SK-N-SH (cell line): ENCODE measurements around the gene TOMM40L. TPM values are rescaled to one million over a fixed set of nuclear protein-coding genes. Genes with fewer than 3 reads are reported as not detected.

Experiments
- CTCF ChIA-PET: fragments of 300-600, 350-600 bp; formaldehyde crosslinking; extraction: SDS; loops from one replicate; lab custom pipeline; 2021; lab: Yijun Ruan, JAX
- POLR2A ChIA-PET: fragments of 350-600 bp; sonication (Branson Sonifier 250); formaldehyde crosslinking; extraction: SDS; loops from one replicate; lab custom pipeline; 2020; ENCODE audit warnings: antibody characterized with exemption, inconsistent platforms; lab: Yijun Ruan, JAX
- DNase-seq: peaks from one replicate; pipeline ENCODE4 v3.0.0; 2012
- H2AFZ ChIP-seq: fragments of 200-600 bp; sonication (generic); 2 replicates; pipeline ENCODE4 v1.8.1; 2016; ENCODE audit warnings: antibody characterized with exemption, mild to moderate bottlenecking, low read depth
- H3F3A ChIP-seq: fragments of 200-600 bp; sonication (generic); replicated peaks from 2 replicates; pipeline ENCODE3; 2016; ENCODE audit warnings: antibody characterized with exemption, mild to moderate bottlenecking; ENCODE audit not compliant: insufficient read depth
- H3K27ac ChIP-seq, 2 experiments: fragments of 200-500 bp in 1 of 2; fragments of 200-600 bp in 1 of 2; sonication (Bioruptor generic) in 1 of 2; sonication (generic), shearing (Covaris generic) in 1 of 2; 2 replicates each; pipeline versions ENCODE4 v1.5.1 to v1.6.1; 2014 to 2016; ENCODE audit warnings: low read depth in 2 of 2, inconsistent platforms in 1 of 2, low read length in 1 of 2, mild to moderate bottlenecking in 1 of 2, mixed read lengths in 1 of 2
- H3K27me3 ChIP-seq: fragments of 200-600 bp; sonication (generic), shearing (Covaris generic); 2 replicates; pipeline ENCODE4 v1.6.1; 2016; ENCODE audit warnings: mixed run types; ENCODE audit not compliant: insufficient read depth
- H3K36me3 ChIP-seq, 2 experiments: fragments of 200-500 bp in 1 of 2; fragments of 200-600 bp in 1 of 2; sonication (Bioruptor generic) in 1 of 2; sonication (generic) in 1 of 2; replicated peaks in 1 of 2; 2 replicates each; pipeline versions ENCODE3 to v1.5.1; 2014 to 2016; ENCODE audit warnings: low read length in 1 of 2, mild to moderate bottlenecking in 1 of 2; ENCODE audit not compliant: insufficient read depth in 2 of 2, control insufficient read depth in 1 of 2
- H3K4me1 ChIP-seq, 2 experiments: fragments of 200-500 bp in 1 of 2; fragments of 200-600 bp in 1 of 2; sonication (Bioruptor generic) in 1 of 2; sonication (generic), shearing (Covaris generic) in 1 of 2; 2 replicates each; pipeline versions ENCODE4 v1.5.1 to v1.6.1; 2014 to 2016; ENCODE audit warnings: low read depth in 1 of 2, low read length in 1 of 2, mixed run types in 1 of 2; ENCODE audit not compliant: insufficient read depth in 2 of 2, control insufficient read depth in 1 of 2
- H3K4me2 ChIP-seq: fragments of 200-600 bp; sonication (generic), shearing (Covaris generic); 2 replicates; pipeline ENCODE4 v1.6.1; 2017; ENCODE audit warnings: mixed run types
- H3K4me3 ChIP-seq, 2 experiments: fragments of 200-500 bp in 1 of 2; fragments of 200-600 bp in 1 of 2; sonication (Bioruptor generic) in 1 of 2; sonication (generic), shearing (Covaris generic) in 1 of 2; 2 replicates each; pipeline versions ENCODE4 v1.5.1 to v1.8.1; 2014 to 2016; ENCODE audit warnings: low read depth in 2 of 2, inconsistent platforms in 1 of 2, low read length in 1 of 2, mild to moderate bottlenecking in 1 of 2, mixed read lengths in 1 of 2, moderate library complexity in 1 of 2
- H3K79me2 ChIP-seq: fragments of 200-600 bp; sonication (generic); 2 replicates; pipeline ENCODE4 v1.8.1; 2017; ENCODE audit warnings: mild to moderate bottlenecking; ENCODE audit not compliant: insufficient read depth
- H3K9ac ChIP-seq: fragments of 200-600 bp; sonication (generic); 2 replicates; pipeline ENCODE4 v1.6.1; 2017; ENCODE audit warnings: mixed run types
- H3K9me2 ChIP-seq: fragments of 200-600 bp; sonication (generic); 2 replicates; pipeline ENCODE4 v1.6.1; 2017; ENCODE audit warnings: mixed run types
- H3K9me3 ChIP-seq: fragments of 200-600 bp; sonication (generic); 2 replicates; pipeline ENCODE4 v1.6.1; 2017; ENCODE audit warnings: mixed run types, mild to moderate bottlenecking, moderate library complexity
- H4K20me1 ChIP-seq: fragments of 200-600 bp; sonication (generic); 2 replicates; pipeline ENCODE4 v1.6.1; 2017; ENCODE audit warnings: mild to moderate bottlenecking, mixed run types; ENCODE audit not compliant: insufficient read depth
- CHD2 ChIP-seq: fragments of 150-350 bp; IDR thresholded peaks from 2 replicates; pipeline ENCODE4 v1.6.1; 2018; ENCODE audit warnings: low read length; ENCODE audit not compliant: partially characterized antibody
- EP300 ChIP-seq, 2 experiments: IDR thresholded peaks; 2 replicates each; pipeline versions ENCODE4 v1.4.0 to v1.6.1; 2012; ENCODE audit warnings: borderline replicate concordance in 1 of 2, low read depth in 1 of 2, low read length in 1 of 2
- FOXM1 ChIP-seq: IDR thresholded peaks from 2 replicates; pipeline ENCODE4 v1.4.0; 2012; ENCODE audit warnings: low read depth, mild to moderate bottlenecking
- IRF3 ChIP-seq: fragments of 150-350 bp; IDR thresholded peaks from 2 replicates; pipeline ENCODE4 v1.6.1; 2016; ENCODE audit warnings: mild to moderate bottlenecking, low read depth, low read length
- MXI1 ChIP-seq: IDR thresholded peaks from 2 replicates; pipeline ENCODE4 v1.6.1; 2012; ENCODE audit warnings: mild to moderate bottlenecking, low read depth, low read length, improper control_type of control experiment
- PBX3 ChIP-seq: IDR thresholded peaks from 2 replicates; pipeline ENCODE4; 2012
- RAD21 ChIP-seq: IDR thresholded peaks from 2 replicates; pipeline ENCODE4 v1.6.1; 2012; ENCODE audit warnings: mild to moderate bottlenecking, low read length
- RFX5 ChIP-seq: IDR thresholded peaks from 2 replicates; pipeline ENCODE4 v1.6.1; 2012; ENCODE audit warnings: mild to moderate bottlenecking, improper control_type of control experiment, low read length
- SMC3 ChIP-seq: IDR thresholded peaks from 2 replicates; pipeline ENCODE4 v1.6.1; 2012; ENCODE audit warnings: low read depth, low read length, improper control_type of control experiment
- TAF1 ChIP-seq: IDR thresholded peaks from 2 replicates; pipeline ENCODE4 v1.6.1; 2012; ENCODE audit warnings: low read depth, mild to moderate bottlenecking, low read length, moderate library complexity, borderline replicate concordance
- TCF12 ChIP-seq: IDR thresholded peaks from 2 replicates; pipeline ENCODE4 v1.4.0; 2012
- YY1 ChIP-seq: IDR thresholded peaks from 2 replicates; pipeline ENCODE4 v1.4.0; 2012; ENCODE audit warnings: low read depth, mild to moderate bottlenecking
- WGBS: methylation state at CpG from one replicate; pipeline ENCODE4 v1.1.6; 2017; ENCODE audit warnings: low lambda C conversion rate; 5-methylcytosine and 5-hydroxymethylcytosine counted together
- polyA plus RNA-seq, 3 experiments: library from polyadenylated mRNA; depleted of rRNA; stranded (reverse); fragments of >200 nt; gene quantifications; 2 replicates each; pipeline ENCODE4 v1.2.3, GENCODE V29; 2012
- TF ChIP-seq, protein P1 (sequence below): fragments of 200-600 bp; sonication (generic); IDR thresholded peaks from 2 replicates; pipeline ENCODE4 v1.6.1; 2017; ENCODE audit warnings: antibody characterized with exemption, mild to moderate bottlenecking, moderate library complexity

The TOMM40L gene
- polyA plus RNA-seq (2012; rRNA removed): 9.7 and 11.9 TPM in 2 replicates
- polyA plus RNA-seq (2012; cell fraction: cytosol; rRNA removed): 6.3 and 8.5 TPM in 2 replicates
- polyA plus RNA-seq (2012; cell fraction: nucleus; rRNA removed): 21.0 and 27.4 TPM in 2 replicates

- POLR2A ChIA-PET: interaction anchor here (0.5 to 2.2 kb wide), 8 partner anchors 23 to 497 kb away, joined by 3 to 19 read pairs (median 4); partner anchors contain the start of genes ADAMTS4, NDUFS2 and SDHC
- 7% methylated on average over 16 of the region's 16 CpGs for WGBS
Measured at GRCh38 chr1:161225534-161226319, at the start of gene TOMM40L. Gene TOMM40L, plus strand, starts transcription at chr1:161226060. Its CDS starts 430 bp downstream, at chr1:161226490.

More at GRCh38 chr1:161225534-161226319, at the start of gene TOMM40L:
- Histone ChIP-seq H3K4me3 (peak within 1 kb of the TSS; percentile 69 to 74), H3K79me2 (no peaks in the 10 kb centered on the region), H3K9ac (peak within 1 kb of the TSS; percentile 68), H3K4me1 (peaks cover 8 to 21% of the 10 kb centered on the region in 2 experiments; a peak in 3 of 4 replicates), H2AFZ (peak within 1 kb of the TSS; percentile 80), H3K36me3 (peaks cover 0 to 20% of the 10 kb centered on the region in 2 experiments), H4K20me1 (no peaks in the 10 kb centered on the region), H3F3A (peaks cover 14% of the 10 kb centered on the region), H3K9me2 (no peaks in the 10 kb centered on the region), H3K9me3 (no peaks in the 10 kb centered on the region), H3K4me2 (peak within 1 kb of the TSS; percentile 79), H3K27me3 (no peaks in the 10 kb centered on the region), H3K27ac (peak within 1 kb of the TSS in 1 of 2 experiments; percentile 67; a peak in 3 of 4 replicates)
- TF ChIP-seq FOXM1 (no peak), TCF12 (no peak), RAD21 (peak; percentile 50), IRF3 (peak; percentile 82), YY1 (peak; percentile 100), EP300 (IDR thresholded peaks at IDR 0.05; ENCODE audit: borderline replicate concordance in 1 of 2, low read depth in 1 of 2, low read length in 1 of 2) (no peak), CHD2 (peak; percentile 61), MXI1 (peak; percentile 96), PBX3 (peak; percentile 99), TAF1 (peak; percentile 69), RFX5 (peak; percentile 82), SMC3 (peak; percentile 68)
- TF ChIP-seq, protein P1, sequence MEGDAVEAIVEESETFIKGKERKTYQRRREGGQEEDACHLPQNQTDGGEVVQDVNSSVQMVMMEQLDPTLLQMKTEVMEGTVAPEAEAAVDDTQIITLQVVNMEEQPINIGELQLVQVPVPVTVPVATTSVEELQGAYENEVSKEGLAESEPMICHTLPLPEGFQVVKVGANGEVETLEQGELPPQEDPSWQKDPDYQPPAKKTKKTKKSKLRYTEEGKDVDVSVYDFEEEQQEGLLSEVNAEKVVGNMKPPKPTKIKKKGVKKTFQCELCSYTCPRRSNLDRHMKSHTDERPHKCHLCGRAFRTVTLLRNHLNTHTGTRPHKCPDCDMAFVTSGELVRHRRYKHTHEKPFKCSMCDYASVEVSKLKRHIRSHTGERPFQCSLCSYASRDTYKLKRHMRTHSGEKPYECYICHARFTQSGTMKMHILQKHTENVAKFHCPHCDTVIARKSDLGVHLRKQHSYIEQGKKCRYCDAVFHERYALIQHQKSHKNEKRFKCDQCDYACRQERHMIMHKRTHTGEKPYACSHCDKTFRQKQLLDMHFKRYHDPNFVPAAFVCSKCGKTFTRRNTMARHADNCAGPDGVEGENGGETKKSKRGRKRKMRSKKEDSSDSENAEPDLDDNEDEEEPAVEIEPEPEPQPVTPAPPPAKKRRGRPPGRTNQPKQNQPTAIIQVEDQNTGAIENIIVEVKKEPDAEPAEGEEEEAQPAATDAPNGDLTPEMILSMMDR: peak; percentile 70
- CTCF ChIA-PET: interaction anchor here (0.6 to 6.2 kb wide), 23 partner anchors 9 to 164 kb away, joined by 3 to 78 read pairs (median 10); partner anchors contain the start of genes ADAMTS4, B4GALT3, FCER1G and NDUFS2
- peak; percentile 88 for DNase-seq
